ENCODE results near the gene DLG3. TPM values are rescaled to one million over a fixed set of nuclear protein-coding genes. Genes with fewer than 3 reads are reported as not detected.

Gene DLG3
- total and polyA plus RNA-seq, 10 of the 15 experiments (the other 5 are each of a cell fraction or from before 2014, with no cell fraction given) = 1.3 to 32.2 (median 3.9) TPM

DNA sequence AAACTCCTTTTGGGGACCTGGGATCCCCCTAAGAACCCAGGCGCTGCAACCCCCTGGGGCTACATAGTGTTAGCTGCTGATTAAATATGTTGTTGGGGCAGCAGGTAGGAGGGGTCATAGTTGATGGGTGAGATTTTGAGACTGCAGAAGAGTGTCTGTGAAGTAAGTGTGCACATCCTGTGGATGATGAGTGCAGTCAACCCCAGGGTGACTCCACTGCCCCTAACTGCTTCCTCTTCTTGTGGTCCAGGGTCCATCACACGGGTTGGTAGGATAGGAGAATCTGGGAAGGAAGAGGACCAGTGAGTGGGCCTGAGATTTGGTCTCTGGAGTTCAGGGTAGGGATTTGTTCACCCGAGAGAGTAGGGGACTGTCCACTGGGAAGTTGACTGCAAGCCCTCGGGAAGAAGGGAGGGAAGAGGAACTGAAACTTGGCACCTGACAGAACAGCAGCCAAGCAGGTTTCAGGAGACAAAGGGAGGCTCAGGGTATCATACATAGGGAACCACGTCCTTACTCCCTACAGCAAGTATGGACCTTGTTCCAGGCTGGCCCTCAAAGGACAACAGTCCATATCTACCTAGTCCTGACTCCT lies 8.5 kb downstream of the DLG3 start (continued):
- no peak for TF ChIP-seq GATAD2B (conservative IDR thresholded peaks at IDR 0.05; ENCODE audit: low read depth)
- no peak for TF ChIP-seq NR2F1 (conservative IDR thresholded peaks at IDR 0.05)
- no peak for TF ChIP-seq PAX5 (IDR thresholded peaks at IDR 0.05; ENCODE audit: borderline replicate concordance, low read depth, low read length)
- peak; percentile 84 for TF ChIP-seq SPI1 (IDR thresholded peaks at IDR 0.05; ENCODE audit: borderline replicate concordance, insufficient read depth, low read depth, low read length)
- TF ChIP-seq IKZF1 (conservative IDR thresholded peaks at IDR 0.05) = peak; percentile 51
- no peak for TF ChIP-seq CBFB (IDR thresholded peaks at IDR 0.05; ENCODE audit: low read depth)
- TF ChIP-seq ASH2L (IDR thresholded peaks at IDR 0.05; ENCODE audit: borderline replicate concordance, low read depth) = no peak
- no peak for TF ChIP-seq BACH1 (IDR thresholded peaks at IDR 0.05; ENCODE audit: borderline replicate concordance)
- no peak for TF ChIP-seq SUZ12 (IDR thresholded peaks at IDR 0.05; ENCODE audit: unreplicated experiment)
- TF ChIP-seq FOS (IDR thresholded peaks at IDR 0.05; ENCODE audit: borderline replicate concordance, extremely low read depth, insufficient read length) = no peak
- TF ChIP-seq SMC3 (IDR thresholded peaks at IDR 0.05; ENCODE audit: borderline replicate concordance, low read length) = no peak
- TF ChIP-seq RCOR1 (conservative IDR thresholded peaks at IDR 0.05; ENCODE audit: low read depth, low read length) = no peak
- TF ChIP-seq CHD1 (IDR thresholded peaks at IDR 0.05; ENCODE audit: low read depth, low read length) = no peak
- TF ChIP-seq IRF4 (IDR thresholded peaks at IDR 0.05; ENCODE audit: low read depth, low read length) = peak; percentile 53; the same call in 1 of the 2 replicates
